Measurements from ENCODE around the gene GPR15LG.
A peak's percentile ranks its signal among the peaks of the same experiment; 100 is the strongest.
"Not testable (repeated sequence)": the region's sequence is repeated elsewhere in the genome, so short reads cannot be mapped to it uniquely, and the experiment has no call there.

GPR15LG gene

GRCh38 chr10:84173501-84173929 is at the start of gene GPR15LG:
Gene GPR15LG, plus strand, starts transcription at chr10:84173801. Its CDS starts 51 bp downstream, at chr10:84173852.
- no peak for DNase-seq (ENCODE audit: extremely low spot score)
- POLR2A ChIA-PET = no interaction called here
- no peak for TF ChIP-seq TARDBP (IDR thresholded peaks at IDR 0.05)
- TF ChIP-seq PKNOX1 (IDR thresholded peaks at IDR 0.05) = no peak
- TF ChIP-seq ARNT (IDR thresholded peaks at IDR 0.05) = no peak
- TF ChIP-seq FOXM1 (IDR thresholded peaks at IDR 0.05; ENCODE audit: borderline replicate concordance) = no peak
- TF ChIP-seq FOXA1 (IDR thresholded peaks at IDR 0.05) = no peak
- no peak for TF ChIP-seq LEF1 (IDR thresholded peaks at IDR 0.05; ENCODE audit: borderline replicate concordance)
- TF ChIP-seq HDGF (IDR thresholded peaks at IDR 0.05; ENCODE audit: borderline replicate concordance) = no peak
- TF ChIP-seq SUZ12 (IDR thresholded peaks at IDR 0.05) = no peak
- TF ChIP-seq BHLHE40 (IDR thresholded peaks at IDR 0.05; ENCODE audit: borderline replicate concordance) = no peak
- no peak for TF ChIP-seq FOXK2 (IDR thresholded peaks at IDR 0.05)
- CTCF ChIA-PET = no interaction called here

DNA sequence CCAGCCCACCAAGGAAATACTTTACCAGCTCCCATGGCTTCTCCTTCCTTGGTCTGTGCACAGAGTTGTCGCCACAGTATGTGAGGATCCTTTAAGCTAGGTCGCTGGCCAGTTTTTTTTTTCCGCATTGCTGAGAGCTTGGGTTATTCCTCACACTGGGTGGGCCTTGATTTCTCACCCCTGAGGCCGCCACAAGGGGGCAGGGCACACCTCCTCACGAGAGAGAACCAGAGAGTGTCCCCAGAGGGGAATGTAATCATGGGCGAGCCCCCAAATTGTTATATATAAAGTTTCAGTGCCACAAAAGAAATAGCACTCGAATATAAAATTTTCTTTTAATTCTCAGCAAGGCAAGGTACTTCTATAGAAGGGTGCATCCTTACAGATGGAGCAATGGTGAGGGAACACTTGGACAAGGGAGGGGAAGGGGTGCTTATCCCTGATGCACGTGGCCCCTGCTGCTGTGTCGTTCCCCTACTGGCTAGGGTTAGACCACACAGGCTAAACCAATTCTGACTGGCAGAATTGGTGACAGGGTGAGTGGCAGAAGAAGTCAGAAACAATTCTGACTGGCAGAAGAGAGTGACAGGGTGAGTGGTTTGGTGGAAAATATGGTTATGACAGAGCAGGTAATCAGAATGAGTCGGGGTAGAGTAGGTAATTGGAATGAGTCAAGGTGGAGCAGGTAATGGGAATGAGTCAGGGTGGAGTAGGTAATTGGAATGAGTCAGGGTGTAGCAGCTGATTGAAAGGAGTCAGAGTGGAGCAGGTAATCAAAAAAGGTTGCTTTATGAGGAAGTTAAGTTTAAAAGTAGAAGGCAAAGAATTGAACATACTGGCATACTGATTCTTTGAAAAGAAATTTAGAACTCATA is 47.5 kb upstream of the GPR15LG start:
- CTCF ChIA-PET = interaction anchor here (0.6 to 1.3 kb wide), 3 partner anchors 23 to 81 kb away, joined by 3 read pairs; no protein-coding TSS in a partner anchor

DNA sequence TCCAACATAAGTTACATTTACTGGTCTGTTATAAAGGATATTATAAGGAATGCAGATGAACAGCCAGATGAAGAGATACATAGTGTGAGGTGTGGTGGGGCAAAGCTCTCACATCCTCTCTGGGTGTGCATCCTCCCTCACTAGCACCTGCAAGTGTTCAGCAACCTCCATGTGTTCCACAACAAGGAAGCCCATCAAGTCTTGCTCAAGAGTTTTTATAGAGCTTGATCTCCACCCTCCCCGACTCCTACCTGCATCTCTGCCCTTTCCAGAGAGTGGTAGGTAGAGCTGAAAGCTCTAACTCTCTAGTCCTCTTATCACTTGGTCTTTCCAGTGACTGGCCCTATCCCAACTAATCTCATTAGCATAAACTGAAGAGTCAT is 46.8 kb upstream of the GPR15LG start:
- DNase-seq (ENCODE audit: extremely low spot score) = no peak
- TF ChIP-seq LEF1 (IDR thresholded peaks at IDR 0.05; ENCODE audit: borderline replicate concordance) (no peak), SUZ12 (IDR thresholded peaks at IDR 0.05) (no peak), ELF4 (IDR thresholded peaks at IDR 0.05) (no peak), ARNT (IDR thresholded peaks at IDR 0.05) (no peak), FOXK2 (IDR thresholded peaks at IDR 0.05) (no peak), CTBP1 (IDR thresholded peaks at IDR 0.05; ENCODE audit: borderline replicate concordance) (no peak), HDGF (IDR thresholded peaks at IDR 0.05; ENCODE audit: borderline replicate concordance) (no peak), ZNF384 (IDR thresholded peaks at IDR 0.05) (no peak), FOXM1 (IDR thresholded peaks at IDR 0.05; ENCODE audit: borderline replicate concordance) (no peak), PKNOX1 (IDR thresholded peaks at IDR 0.05) (no peak), FOXA1 (IDR thresholded peaks at IDR 0.05) (no peak), SP1 (IDR thresholded peaks at IDR 0.05) (no peak), TARDBP (IDR thresholded peaks at IDR 0.05) (no peak), BHLHE40 (IDR thresholded peaks at IDR 0.05; ENCODE audit: borderline replicate concordance) (no peak), L3MBTL2 (conservative IDR thresholded peaks at IDR 0.05) (no peak)
- POLR2A ChIA-PET = no interaction called here
- CTCF ChIA-PET = interaction anchor here (0.6 kb wide), 1 partner anchor 23 kb away, joined by 3 read pairs; no protein-coding TSS in a partner anchor

More for the DNA sequence above, 47.5 kb upstream of the GPR15LG start:
- POLR2A ChIA-PET = not testable (repeated sequence)
- DNase-seq (ENCODE audit: extremely low spot score) = peak; percentile 33

GRCh38 chr10:84135836-84136235 is 37.8 kb upstream of the GPR15LG start:
- ChIA-PET POLR2A (no interaction called here), CTCF (no interaction called here)
- DNase-seq (ENCODE audit: extremely low spot score) = no peak
- no peak for TF ChIP-seq L3MBTL2 (conservative IDR thresholded peaks at IDR 0.05)
- no peak for TF ChIP-seq FOXM1 (IDR thresholded peaks at IDR 0.05; ENCODE audit: borderline replicate concordance)
- no peak for TF ChIP-seq TARDBP (IDR thresholded peaks at IDR 0.05)
- TF ChIP-seq SP1 (IDR thresholded peaks at IDR 0.05) = no peak
- TF ChIP-seq BHLHE40 (IDR thresholded peaks at IDR 0.05; ENCODE audit: borderline replicate concordance) = no peak
- no peak for TF ChIP-seq SUZ12 (IDR thresholded peaks at IDR 0.05)
- no peak for TF ChIP-seq FOXK2 (IDR thresholded peaks at IDR 0.05)
- no peak for TF ChIP-seq ELF4 (IDR thresholded peaks at IDR 0.05)
- TF ChIP-seq HDGF (IDR thresholded peaks at IDR 0.05; ENCODE audit: borderline replicate concordance) = no peak
- no peak for TF ChIP-seq ZNF384 (IDR thresholded peaks at IDR 0.05)
- no peak for TF ChIP-seq CTBP1 (IDR thresholded peaks at IDR 0.05; ENCODE audit: borderline replicate concordance)
- TF ChIP-seq NFRKB (IDR thresholded peaks at IDR 0.05) = no peak
- TF ChIP-seq PKNOX1 (IDR thresholded peaks at IDR 0.05) = no peak
- no peak for TF ChIP-seq ARNT (IDR thresholded peaks at IDR 0.05)
- TF ChIP-seq LEF1 (IDR thresholded peaks at IDR 0.05; ENCODE audit: borderline replicate concordance) = no peak
- TF ChIP-seq FOXA1 (IDR thresholded peaks at IDR 0.05) = no peak

DNA sequence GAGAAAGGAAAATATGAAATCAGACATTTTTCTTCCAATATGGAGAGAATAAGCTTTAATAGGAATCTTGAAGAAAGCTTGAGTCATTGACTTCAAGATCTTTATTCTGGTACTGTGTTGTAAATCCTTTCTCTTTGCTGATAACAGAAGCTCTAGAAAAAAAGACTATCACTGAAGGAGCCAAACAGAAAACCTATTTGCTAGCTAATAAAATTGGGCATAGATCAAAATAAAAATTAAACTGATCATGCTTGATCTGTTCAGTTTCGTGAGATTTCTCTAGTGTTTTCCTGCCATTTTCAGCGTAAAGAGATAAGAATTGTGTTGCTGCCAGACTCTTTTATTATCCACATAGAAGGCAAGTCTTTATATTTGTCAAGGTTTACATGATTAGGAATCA is 35.8 kb upstream of the GPR15LG start:
- TF ChIP-seq ARNT (IDR thresholded peaks at IDR 0.05) = no peak
- TF ChIP-seq BHLHE40 (IDR thresholded peaks at IDR 0.05; ENCODE audit: borderline replicate concordance) = no peak
- no peak for TF ChIP-seq SUZ12 (IDR thresholded peaks at IDR 0.05)
- no peak for TF ChIP-seq ELF4 (IDR thresholded peaks at IDR 0.05)
- TF ChIP-seq FOXK2 (IDR thresholded peaks at IDR 0.05) = no peak
- no peak for TF ChIP-seq SP1 (IDR thresholded peaks at IDR 0.05)
- TF ChIP-seq HDGF (IDR thresholded peaks at IDR 0.05; ENCODE audit: borderline replicate concordance) = no peak
- no peak for TF ChIP-seq LEF1 (IDR thresholded peaks at IDR 0.05; ENCODE audit: borderline replicate concordance)
- no peak for TF ChIP-seq TARDBP (IDR thresholded peaks at IDR 0.05)
- TF ChIP-seq PKNOX1 (IDR thresholded peaks at IDR 0.05) = no peak
- no peak for TF ChIP-seq FOXM1 (IDR thresholded peaks at IDR 0.05; ENCODE audit: borderline replicate concordance)
- CTCF ChIA-PET = interaction anchor here (1.1 kb wide), 1 partner anchor 10 kb away, joined by 3 read pairs; no protein-coding TSS in a partner anchor
- POLR2A ChIA-PET = no interaction called here
- no peak for DNase-seq (ENCODE audit: extremely low spot score)
